Fibroblast of skin of abdomen (primary cell): ENCODE results near the gene TRPV5.

Experiments used
- DNase-seq: peaks from one replicate; pipeline ENCODE4 v3.0.0-alpha.2; 2013

TRPV5 gene

DNA sequence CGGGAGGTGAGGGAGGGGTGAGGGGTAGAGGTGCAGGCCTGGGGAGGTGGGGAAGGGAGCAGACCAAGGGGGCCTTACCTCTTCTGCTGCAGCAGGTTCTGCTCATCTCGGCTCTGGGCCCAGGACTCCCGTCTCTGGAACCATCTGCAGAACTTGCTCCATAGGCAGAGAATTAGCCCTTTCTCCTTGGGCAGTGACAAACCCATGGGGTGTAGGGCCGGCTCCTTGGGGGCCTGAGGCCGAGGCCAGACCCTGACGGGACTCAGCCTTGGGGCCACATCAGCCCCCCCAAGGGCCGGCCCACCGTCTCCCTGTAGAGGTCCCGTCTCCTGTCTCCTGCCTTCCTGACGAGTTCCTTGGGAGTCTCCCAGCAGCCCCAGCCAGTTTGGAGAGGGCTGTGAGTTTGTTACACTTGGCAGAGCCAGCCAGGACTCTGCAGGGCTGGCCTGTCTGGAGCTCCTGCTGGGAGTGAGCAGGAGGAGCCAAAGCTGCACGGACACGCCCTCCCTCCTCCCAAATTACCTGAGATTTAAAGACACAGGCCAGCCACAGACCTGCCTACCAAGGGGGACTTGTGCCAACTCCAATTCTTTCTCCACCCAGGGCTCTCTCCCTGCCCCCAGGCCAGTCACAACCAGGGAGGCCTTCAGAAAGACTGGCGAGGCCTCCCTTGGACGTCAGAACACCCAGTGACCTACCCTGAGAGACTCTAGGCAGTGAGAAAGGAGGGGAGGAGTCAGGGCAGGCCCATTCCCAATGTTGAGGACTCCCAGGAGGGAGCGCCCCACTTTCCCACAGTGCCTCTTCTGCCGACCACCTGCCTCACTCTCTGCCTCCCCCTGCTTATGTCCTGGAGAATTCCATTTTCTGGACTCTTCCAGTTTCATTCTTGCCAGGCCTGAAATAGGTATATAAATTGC is 48.0 kb downstream of the TRPV5 start, which contains the start of gene TRPV6:
TRPV6 (minus strand) TSS at position 435 of the 920 bp plus-strand sequence.
- no peak for DNase-seq

DNA sequence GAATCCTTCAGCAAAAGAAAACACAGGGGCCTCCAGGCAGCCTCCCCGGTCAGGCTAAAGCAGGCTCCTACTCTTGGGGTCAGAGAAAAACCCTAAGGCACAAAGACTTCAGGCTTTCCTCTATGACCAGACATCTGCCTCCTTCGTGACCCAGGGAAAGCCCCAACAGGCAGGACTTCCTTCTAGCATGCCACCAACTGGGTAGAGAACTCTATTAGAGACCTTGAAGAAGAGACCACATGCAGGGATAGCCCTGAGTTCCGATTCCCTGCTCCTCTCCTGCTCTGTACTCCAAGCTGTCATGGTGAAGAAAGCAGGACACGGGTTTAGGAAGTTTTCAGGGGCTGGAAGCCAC is 49.3 kb downstream of the TRPV5 start:
- DNase-seq, result no peak

DNA sequence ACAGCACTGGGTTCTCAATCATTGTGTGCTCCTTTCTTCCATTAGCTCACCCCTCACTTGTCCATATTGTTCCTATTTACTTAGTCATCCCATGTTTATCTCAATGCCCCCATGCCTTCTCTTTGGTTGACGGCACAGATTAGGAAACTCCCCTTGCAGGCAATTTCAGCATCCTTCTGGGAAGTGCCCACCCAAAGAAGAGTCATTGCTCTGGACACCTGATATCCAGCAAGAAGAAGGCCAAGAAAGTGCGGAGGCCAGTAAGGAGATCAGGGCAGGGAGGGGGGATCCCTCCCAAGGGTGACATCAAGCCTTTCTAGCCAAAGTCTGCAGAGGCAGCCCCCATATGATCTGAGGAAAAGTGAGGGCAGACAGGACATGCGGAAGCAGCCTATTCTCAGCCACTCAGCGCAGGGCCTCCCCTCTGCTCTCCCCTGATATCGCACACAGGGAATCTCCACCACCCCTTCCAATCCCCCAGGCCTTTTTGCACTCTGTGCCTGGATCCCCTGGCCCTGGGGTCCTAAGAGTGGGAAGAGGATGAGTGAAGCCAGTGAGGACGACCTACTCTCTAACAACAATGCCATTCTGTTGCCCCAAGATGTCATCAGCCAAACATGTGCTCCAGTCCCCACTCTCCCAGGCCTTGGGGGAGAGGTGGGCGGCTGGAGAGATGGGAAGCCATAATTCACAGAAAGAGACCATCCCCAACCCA is 49.8 kb downstream of the TRPV5 start:
- DNase-seq, result no peak

DNA sequence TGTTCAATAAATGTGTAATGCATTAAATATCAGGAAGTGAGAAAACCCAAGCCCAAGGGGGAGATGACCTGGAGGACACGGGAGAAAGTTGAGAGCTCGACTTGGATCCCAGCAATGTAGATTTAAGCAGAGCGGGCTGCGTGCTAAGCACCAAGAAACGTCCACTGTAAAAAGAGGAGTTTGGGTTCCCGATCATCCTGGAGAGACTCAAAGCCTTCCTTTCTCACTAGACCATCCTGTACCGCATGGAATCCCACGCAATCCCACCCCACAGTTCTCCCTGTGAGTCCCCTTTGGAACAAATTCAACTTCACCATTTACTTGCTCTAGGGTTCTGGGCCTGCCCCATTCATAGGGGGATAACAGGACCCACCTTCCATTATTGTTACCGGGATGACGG is 50.4 kb downstream of the TRPV5 start:
- no peak for DNase-seq

DNA sequence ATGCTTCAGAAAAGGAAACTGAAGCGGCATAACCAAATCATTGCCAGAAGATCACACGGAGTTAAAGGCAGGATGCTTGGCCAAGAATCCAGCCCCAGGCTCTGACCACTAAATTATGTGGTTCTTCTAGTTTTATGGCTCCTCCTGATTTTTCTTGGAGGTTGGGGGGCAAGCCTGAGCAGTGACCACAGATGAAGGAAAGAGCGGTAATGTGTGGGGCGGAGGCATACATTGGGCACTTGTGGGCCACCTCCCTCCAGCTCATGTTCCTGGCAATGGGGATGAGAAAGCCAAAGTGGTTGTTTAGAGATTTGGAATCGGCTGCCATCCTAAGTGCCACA is 51.2 kb downstream of the TRPV5 start:
- no peak for DNase-seq

DNA sequence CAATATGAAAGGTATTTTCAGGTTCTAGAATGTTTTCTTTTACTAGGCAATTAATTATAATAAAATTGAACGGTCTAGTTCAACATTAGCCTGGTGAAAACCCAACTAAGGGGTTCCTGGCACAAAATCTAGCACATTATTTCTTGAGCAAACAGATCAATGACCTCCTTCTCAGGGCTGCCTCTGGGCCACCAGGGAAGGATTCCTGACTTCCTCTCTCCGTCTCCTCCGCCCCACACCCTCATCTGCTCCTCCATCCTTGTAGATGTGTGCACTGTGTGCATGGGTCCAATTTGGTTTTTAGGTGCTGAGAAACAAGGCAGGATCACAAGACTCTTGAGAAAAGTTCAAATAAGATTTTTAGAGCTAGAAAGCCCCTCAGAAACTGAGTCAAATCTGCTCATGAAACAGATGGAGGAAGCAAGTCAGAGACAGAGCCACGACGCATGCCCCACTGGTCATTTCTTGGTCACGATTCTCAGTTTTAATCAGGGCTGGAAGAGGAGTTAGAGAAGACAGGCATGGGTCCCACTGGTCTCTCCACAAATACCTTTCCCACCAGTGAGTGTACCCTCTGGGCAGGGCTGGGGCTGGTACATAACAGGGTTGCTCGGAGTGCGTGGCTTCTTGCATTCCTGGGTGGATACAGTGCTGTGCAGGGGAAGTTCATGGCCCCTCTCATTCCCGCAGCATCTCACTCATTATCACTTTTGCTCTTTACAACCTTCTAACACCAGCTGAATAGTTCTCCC is 51.8 kb downstream of the TRPV5 start:
- DNase-seq, result no peak

DNA sequence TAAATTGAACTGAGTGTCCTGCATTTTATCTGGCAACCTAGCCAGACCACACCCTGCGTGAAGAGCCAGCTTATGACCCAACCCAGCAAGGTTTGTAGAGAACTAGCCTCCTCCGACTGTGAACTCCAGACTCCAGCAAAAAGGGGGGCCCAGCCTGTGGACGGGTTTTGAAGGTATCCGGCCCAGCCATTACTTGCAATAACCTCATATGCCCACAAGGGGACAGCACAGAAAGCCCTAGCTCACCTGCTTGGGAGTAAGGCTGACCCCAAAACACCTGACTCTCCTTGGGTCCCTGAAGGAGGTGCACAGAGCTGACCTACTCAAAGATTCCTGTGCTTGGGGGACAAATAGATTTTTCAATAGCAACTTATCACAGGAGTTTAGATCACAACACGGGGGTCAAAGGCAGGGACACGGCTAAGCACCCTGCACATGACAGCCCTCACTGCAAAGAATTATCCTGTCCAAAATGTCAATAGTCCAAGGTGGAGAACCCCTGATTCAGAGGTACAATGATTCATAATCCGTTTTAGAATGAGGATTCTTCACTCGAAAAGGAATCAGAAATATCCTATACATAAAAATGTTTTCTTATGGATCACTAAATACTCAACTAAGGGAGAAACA is 52.6 kb downstream of the TRPV5 start:
- DNase-seq, result peak; percentile 2

DNA sequence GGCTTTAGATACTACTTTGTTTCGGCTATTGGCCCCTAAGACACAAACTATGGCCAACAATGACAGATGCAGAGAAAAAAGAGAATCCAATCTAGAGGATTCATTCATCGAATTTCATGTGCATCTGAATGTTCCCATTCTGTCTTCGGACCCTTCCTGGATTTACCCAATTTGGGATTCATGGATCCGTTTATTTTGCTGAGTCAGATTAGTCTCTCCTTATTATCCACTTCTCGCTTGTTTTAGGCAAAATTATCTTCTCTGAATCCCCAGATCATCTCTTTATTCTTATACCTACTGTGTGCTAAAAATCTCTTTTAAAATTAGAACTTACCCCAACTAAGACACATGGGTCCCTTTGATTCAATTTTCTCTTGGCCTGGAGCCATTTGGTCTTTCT is 54.5 kb downstream of the TRPV5 start:
- no peak for DNase-seq

DNA sequence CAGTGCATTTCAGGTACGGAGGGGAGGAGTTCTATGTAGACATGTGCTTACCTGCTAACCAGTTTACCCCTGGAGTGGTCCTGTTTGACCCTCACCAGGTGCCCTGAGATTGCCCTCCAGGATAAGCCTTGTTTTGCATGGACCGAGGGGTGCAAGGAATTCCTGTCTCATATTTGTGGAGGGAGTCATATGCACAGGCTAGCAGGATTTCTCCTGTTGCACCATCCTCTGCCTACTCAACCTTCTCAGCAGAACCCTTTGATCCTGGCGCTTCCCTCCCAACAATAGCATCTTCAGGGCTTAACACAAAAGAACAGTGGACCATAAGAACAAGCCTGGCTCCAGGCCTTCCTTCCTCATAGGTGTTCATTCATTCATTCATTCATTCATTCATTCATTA is 55.2 kb downstream of the TRPV5 start:
- no peak for DNase-seq

DNA sequence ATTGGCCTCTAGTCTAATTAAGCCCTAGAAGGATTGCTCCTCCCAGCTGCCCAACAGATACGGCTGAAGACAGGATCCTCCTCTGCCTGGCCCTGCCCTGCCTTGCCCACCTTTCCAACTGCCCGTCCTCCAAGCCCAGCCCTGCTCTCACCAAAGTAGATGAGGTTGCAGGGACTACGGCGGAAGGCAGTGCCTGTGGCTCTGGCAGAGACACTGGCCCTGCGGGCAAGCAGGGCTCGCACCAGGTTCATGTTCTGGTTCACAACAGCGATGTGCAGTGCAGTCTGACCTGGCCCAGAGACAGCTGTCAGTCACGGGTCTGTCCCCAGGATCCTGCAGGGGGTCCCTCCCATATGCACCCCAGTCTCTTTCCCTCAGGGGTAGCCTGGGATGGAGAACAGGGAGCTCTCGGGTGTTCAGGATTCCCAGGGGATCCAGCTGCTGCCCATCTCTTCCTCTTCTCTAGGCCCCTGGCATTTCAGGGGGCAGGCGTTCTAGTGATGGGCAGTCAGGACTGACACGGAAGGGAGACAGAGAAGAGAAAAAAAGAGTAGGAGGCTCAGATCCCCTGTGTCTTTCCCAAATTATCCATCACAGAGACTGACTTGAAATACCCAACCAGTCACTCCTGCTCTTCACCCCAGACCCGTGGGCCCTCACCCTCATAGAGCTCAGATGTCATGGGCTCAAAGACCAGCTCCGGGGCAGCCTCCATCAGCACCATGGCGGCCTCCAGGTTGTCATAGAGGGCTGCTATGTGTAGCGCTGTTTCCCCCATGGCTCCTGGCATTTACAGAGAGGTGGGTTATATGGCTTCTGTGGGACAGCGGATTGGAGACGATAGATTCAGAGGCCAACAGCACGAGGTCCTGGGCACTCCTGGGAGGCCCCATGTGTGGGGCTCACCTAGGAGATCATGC is 56.3 kb downstream of the TRPV5 start:
- no peak for DNase-seq

DNA sequence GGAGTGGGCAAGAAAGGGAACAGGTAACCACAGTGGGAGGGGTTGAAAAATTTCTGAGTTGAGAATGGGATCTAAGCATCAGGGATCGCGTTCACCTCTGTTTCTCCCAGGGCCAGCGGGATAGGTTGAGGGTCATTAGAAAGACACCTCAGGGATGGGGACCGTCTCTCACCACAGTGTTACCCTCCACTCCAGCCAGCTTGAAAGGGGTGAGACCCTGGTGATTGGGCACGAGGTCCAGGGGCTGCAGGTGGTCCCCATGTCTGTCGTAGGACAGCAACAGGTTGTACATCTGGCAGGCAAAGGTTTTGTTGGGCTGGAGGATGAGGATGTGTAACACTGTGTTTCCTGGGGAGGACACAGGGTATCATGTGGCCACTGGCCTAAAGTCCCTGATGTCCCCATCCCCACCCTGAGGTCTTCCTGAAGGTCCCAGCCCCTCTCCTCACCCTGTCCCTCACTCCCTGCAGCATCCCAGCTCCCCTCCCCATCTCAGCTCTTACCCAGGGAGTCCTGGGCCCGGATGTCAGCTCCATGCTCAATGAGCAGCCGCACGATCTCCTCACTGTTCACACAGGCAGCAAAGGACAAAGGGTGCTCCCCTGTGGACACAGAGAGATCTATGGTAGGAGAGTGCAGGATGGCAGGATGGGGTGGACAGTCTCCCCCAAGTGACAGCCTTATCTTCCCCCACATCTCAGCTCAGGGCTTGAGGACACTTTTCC is 57.1 kb downstream of the TRPV5 start:
- DNase-seq, result no peak

DNA sequence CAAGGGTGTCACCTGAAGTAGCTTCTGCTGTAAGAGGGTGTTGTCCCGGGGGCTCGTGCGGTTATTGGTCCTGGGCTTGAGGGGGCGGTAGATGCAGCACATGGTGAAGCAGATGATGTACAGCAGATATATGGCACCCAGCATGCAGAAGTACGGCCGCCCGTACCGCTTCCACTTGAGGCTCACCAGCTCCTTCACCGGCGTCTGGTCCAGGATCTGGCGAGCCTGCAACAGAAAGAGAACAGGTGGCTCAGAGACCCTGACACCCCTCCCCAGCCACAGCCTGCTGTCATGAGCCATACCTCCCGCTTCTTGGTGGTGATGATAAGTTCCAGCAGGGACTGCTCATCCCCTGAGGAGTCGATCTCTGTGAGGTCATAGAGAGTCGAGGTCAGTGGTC is 58.1 kb downstream of the TRPV5 start:
- no peak for DNase-seq

DNA sequence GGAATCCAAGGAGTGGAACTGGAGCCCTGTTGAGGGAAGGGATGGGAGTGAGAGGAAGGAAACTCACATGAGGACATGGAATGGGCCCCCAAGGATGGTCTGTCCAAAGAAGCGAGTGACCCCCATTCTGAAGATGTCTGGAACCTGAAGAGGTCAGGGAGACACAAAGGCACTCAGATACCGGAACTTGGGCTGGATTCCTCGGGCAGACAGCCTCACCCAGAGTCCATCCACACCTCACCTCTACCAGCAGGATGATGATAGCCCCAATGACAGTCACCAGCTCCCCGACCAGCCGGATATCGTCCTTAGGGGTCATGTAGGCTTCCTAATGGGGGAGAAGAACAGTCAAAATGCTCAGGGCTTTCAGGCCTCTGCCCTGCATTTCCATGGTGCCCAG is 58.7 kb downstream of the TRPV5 start:
- DNase-seq, result no peak

DNA sequence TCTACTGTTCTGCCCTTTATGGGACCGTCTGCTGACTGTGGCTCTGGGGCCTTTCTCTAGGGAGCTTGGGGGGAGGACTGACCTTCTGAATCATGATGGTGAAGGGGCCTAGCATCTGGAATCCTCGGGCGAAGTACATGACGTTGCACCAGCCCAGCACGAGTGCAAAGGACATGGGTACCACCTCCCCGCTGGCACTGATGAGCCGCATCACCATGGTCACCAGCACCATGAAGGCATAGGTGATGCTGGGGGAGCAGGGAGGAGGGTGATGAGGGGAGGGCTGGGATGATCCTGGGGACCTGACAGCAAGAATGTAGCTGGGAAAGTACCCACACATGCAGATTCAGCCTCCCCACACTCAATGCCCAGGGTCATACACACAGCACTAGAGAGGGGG is 59.1 kb downstream of the TRPV5 start:
- DNase-seq, result no peak

DNA sequence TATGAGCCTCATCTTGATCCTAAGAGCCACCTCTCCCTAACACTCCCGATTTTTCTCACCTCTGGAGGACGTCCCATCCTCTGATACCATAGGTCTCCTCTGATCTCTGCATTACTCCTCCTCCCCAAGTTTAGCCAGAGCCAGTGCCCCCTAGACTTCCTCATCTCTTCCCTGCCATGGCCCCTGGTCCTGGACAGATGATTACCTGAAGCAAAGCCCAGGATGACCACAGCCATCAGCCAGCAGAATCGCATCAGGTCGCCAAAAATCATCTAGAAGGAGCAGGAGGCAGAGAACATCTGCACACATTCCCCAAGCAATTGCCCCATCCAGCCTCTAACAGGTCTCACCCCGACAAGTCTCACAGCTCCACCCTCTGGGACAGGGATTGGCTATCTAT is 59.7 kb downstream of the TRPV5 start:
- DNase-seq, result no peak

DNA sequence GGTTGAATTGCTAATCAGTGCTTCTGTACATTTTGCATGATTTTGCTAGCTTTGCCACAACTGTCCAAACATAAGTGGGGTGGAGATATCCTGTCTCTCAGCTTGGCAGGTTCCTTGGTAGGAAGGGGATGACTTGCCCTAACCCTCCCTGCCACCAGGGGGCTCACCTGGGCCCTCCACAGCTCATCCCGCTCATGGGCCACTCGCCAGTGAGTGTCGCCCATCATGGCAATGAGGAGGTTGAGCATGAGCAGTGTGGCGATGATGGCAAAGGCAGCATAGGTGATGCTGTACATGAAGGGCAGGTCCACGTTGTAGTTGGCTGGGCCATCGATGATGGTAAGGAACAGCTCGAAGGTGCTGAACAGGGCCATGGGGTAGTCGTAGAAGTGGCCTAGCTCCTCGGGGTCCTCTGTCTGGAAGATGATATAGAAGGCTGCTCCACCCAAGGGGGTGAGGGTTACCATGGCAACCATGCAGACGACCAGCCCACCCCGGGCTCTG is 60.2 kb downstream of the TRPV5 start:
- no peak for DNase-seq

DNA sequence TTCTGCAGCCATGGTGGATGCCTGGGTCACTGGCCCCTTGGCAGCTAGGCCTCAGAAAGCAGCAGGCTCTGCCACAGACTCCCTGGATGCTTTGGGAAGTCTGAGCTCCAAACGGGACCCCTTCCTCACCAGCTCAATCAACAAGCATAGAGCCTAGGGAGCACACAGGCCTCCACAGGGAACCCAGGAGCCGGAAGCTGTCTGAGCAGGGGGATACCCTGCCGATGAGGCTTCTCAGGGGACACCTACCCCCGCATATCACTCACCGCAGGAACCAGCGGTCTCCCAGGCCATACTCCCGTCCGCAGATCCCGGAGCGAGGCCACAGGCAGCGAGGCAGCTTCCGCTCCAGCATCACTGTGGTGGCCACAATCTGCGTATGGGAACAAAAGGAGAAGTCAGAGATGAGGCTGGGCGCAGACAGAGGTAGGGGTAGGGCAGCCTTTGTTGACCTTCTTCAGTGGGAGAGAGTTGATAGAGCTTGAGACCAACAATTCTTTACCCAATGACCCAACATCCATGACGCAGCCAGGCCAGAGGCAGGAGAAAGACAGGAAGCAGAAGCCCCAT is 61.4 kb downstream of the TRPV5 start:
- DNase-seq, result no peak

DNA sequence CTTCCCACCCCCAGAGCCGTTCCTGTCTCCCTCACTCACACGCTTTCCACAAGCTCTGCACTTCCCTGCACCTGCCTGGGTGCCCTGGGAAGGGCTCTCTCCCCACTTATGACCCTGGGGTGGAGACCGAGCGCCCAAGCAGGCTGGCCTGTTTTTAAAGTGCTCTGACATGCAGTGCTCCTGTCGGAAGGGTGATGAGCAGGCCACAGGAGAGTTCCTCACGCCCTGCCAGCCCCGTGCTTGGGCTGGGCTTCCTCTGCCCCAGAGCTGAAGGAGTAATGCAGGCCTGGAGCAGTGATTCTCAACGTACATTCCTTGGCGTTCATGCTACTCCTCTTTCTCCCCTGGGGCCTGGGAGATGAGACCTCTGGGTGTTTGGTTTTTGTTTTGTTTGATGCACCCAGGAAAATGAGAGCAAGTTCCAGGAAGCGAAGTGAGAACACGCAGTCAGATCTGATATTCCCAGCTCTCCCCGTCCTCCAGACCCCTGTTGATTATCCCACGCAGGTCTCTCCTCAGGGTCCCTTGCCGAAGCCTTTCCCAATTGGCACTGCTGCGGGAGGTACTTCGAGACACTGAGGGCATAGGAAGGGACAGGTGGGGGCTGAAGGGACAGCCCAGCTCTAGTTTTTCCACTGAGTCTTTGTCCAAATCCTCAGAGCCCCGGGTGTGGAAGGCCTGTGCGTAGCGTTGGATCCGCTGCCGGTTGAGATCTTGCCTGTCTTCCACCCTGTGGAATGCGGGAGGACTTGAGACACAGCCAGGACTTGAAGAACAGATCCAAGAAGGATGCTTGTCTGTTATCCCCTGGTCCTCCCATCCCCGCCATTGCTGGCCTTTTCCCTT is 62.1 kb downstream of the TRPV5 start:
- DNase-seq, result no peak

DNA sequence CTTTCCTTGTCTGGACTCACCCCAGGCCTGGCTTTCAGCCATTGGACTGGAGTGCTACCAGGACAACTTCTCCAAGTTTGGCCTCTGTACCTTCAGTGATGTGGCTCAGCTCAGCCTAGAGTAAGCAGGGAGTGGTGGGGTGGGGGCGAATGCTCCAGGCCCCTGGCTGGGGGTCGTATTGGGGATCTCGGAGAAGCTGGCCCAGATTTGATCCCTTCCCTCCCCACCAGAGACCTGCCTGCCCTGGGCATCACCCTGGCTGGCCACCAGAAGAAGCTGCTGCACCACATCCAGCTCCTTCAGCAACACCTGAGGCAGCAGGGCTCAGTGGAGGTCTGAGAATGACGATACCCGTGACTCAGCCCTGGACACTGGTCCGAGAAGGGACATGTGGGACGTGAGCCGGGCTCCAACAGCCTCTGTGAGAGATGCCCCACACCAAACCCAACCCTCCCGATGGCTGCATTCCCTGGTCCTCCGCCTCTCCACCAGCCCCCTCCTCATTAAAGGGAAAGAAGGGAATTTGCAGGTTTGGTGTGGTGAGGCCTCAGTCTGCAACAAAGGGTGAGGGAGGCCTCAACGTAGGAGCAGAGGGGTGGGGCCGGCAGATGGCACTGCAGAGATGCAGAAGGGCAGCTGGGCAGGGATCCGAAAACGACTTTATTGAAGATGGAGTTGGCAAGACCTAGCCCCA is 62.8 kb downstream of the TRPV5 start:
- no peak for DNase-seq
